ENCODE measurements around the gene HOXD10.
A peak's percentile ranks its signal among the peaks of the same experiment; 100 is the strongest.

Gene HOXD10

GRCh38 chr2:176107731-176108181 lies 8.8 kb upstream of the HOXD10 start:
- peak in 2 of 3 experiments; percentile 62 to 64 for DNase-seq

- peak in 1 of 3 experiments; percentile 38 for DNase-seq
These were observed 7.2 kb upstream of the HOXD10 start for GRCh38 chr2:176109192-176109901.

GRCh38 chr2:176109946-176110345 lies 6.6 kb upstream of the HOXD10 start:
- no peak for DNase-seq

DNA sequence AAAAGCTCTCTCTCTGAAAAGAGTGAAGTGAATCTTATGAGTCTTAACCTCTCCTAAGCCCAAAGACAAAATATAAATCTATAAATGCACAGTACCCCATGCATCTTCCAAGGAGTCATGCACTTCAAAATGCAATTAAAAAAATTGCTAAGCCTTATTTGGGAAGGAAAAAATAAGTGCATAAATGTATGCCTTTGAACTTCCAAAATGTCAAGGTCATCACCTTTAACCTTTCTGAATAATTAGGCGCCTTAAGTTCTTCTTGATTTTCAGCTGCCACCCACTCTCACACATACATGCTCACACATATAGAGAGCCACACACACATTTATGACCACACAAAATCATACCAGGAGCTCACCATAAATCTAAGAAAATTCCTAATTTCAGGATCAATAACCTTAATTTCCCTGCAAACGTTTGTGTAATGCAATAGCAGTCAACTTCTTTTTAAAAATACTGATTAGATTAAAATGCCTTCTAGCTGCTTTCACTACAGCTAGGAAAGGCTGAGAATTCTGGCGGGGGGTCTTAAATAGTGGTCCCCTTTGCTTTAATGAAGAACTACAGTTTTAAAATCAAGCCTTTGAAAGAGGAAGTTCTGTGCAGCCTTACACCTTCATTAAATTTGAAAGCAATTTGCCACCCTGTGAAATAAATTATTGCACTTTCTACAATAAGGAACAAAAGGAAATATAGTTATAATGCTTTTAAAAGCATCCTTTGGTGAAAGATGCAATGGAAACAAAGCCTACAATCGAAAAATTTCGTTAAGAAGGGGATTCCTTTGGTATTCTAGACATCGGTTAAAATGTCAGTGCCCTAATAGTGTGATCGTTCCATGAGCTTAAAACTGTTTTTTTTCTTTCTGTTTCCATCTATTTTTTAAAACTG lies 5.9 kb upstream of the HOXD10 start:
- no peak for DNase-seq

DNA sequence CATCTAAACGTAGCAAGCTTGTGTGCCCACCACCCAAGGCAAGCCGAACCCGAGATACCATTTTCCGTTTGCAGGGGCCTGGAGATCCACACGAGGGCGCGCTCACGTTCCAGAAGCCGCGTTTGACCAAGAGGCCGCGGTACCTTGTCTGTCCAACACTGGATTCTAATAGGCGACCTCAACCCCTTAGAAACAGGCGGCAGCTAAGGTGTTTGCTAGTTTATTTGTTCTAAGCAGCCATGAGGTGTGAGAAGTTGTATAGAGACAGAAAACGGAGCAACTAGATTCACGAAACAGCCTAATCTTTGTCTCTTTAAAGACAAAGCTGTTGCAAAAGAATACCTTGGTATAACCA lies 5.3 kb upstream of the HOXD10 start:
- peak in 1 of 3 experiments; percentile 15 for DNase-seq

GRCh38 chr2:176111846-176112374 lies 4.7 kb upstream of the HOXD10 start:
- DNase-seq: no peak

DNA sequence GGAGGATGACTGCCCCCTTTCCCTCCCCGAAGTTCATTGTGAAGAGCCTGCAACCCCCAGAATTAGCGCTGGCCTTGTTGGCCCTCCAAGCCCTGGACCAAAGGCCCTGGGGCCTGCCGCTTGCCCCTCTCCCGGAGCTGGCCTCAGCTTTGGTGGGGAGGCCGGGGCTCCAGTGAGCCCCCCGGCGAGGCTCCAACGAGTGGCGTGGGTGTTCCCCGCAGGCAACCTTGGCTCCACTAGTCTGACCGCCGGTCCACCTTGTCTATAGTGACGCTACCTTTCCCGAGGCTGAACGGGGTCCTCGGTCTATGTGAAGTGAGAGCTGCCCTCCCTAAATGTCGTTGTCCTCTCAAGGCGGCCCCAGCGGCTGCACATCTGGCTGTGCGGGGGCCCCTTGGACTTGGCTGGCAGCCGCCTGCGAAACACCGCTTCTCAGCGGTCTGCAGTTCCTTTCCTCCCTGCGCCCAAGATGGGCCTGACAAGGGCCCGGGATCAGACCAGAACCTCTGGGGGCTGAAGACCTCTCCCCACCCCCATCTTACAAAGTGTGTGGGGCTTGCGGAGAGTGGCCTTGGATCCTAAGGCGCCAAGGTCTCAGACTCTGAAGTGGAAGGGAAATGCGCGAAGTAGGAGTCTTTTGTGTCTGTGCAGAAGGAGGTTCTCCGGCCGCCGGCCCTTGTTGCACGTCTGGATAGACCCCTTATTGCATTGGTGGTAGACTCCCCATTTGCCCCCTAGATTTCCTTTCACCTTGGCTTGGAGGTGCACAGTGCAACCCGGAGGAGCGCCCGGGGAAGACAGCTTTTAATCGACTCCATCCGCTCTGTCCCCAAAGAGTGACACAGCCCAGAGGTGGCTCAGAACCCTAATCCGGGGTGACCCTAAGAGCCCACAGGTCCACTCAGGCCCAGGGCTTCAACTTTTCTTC lies 3.9 kb upstream of the HOXD10 start:
- no peak for DNase-seq

DNA sequence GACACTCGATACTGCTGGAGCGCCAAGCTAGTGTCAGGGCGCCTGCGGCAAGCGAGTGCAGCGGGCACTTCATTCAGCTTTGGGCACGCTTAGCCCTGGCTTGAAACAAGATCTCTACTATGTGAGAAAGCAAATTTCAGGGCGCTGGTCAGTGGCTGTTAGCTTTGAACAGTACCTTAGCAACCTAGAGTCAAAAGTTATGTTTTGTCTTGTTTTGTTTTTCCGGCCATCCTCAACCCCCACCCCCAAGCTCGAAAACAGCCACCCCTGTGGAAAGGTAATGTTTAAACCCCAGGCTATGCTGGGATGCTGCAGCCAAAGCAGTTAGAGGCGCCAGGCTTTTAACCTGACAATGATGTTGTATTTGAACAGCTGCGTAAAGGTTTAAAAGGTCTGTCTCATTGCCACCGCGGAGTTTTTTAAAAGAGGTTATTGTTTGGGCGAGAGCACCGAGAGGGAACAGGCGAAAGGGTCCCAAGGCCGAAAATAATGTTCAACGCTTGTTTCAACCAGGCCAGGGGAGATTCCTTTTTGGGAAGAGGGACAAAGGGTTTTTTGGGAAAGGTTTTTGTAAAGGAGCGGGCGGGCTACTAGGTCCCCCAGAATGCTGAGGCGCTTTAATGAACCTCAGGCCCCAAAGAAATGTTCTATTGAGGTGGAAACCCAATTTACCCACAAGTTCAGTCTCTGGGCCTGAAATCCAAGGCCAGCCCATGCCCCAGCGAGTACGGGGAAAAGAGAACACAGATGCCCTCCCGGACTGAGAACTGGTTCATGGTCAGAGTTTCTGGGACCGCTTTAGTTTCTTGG lies 2.3 kb upstream of the HOXD10 start:
- peak; percentile 31 to 97 (median 93) for DNase-seq

GRCh38 chr2:176114930-176115625 lies 1.5 kb upstream of the HOXD10 start:
- DNase-seq: no peak

GRCh38 chr2:176117162-176117822 lies 714 bp downstream of the HOXD10 start:
- DNase-seq: no peak

DNA sequence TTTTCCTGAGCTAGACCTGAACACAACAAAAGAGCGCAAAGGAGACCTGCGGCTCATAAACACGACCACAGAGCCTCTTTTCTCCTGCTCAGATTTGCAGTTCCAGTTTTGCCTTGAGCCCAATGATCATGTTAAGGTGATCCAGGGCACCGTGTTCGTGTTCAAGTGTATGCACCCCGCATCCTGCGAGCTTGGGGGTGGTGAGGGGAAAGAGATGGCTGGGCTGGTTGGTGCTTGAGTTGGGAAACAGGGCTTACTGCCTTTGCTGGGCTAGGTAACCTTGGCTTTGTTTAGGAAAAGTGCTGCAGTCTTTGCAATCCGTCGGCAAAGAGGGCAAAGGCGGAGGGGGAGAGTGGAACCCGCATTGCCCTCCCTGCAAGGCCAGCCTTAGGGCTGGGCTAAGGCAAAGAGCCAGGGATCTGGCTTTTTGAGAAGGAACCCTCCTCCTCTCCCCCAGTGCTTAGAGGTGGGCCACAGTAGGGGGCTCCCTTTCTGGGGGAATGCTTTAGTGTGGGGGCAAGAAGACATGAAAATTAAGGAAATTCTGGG lies 1.3 kb downstream of the HOXD10 start:
- no peak for DNase-seq

DNA sequence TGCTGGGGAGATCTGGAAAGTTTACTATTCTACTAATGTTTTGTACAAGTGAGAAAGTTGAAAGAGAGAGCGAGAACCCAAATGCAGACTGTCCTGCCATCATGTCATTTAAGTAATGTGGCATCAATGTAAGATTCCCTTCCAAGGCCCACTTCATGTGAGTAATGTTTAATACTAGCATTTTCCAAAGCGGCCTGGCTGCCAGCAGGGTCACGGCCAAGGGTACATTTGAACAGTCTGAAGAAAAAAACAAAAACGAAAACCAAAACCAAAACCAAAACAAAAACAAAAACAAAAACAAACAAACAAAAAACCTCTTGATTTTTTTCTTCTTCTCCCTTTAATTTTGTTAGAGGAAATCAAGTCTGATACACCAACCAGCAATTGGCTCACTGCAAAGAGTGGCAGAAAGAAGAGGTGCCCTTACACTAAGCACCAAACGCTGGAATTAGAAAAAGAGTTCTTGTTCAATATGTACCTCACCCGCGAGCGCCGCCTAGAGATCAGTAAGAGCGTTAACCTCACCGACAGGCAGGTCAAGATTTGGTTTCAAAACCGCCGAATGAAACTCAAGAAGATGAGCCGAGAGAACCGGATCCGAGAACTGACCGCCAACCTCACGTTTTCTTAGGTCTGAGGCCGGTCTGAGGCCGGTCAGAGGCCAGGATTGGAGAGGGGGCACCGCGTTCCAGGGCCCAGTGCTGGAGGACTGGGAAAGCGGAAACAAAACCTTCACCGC lies 2.2 kb downstream of the HOXD10 start:
- peak in 2 of 3 experiments; percentile 6 to 43 for DNase-seq

- no peak for DNase-seq
These were observed 4.0 kb downstream of the HOXD10 start for GRCh38 chr2:176120364-176121189.

DNA sequence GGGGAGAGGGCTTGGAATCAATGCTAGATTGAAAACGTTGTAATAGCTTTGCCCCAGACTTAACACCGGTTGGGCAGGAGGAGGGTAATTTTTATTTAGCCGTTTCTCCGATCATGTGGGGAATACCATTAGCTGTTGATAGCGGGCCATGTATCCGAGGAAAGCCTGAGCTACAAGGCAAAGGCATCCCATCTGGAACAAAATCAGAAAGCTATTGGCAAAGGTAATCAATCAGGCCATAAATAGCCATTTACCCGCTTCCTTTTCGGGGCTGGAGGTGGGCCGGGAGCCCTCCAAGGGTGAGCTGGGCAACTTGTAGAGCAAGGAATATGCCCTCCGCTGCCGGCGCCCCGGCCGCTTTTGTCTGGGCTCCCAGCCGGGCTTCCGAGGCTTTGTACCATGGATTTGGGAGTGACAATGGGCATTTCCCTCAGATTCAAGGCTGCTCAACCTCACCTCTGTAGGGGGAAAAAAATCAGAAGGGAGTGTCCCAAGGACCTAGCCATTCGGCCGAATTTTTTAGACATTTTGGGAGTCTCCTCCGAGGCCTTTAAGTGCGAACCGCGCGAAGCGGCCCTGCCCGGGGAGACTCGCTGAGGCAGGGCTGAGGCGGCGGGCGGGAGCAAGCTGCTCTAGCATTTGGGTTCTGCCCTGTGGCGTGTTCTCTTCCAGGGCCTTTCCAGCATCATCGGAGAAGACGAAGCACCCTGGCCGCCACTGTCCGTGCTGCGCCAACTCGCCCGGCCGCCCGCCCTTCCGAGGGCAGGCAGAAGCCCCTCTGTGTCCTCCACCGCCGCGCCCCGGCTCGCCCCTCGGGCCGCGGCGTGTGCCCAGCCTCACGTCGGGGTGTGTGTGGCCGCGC lies 4.8 kb downstream of the HOXD10 start:
- DNase-seq: no peak

GRCh38 chr2:176122052-176122682 lies 5.6 kb downstream of the HOXD10 start:
- DNase-seq: no peak

- no peak for DNase-seq
These were observed 6.3 kb downstream of the HOXD10 start, which contains the start of gene HOXD9 for GRCh38 chr2:176122683-176123410. Gene HOXD9 (plus strand): TSS chr2:176122719. CDS start chr2:176122769, 50 bp downstream.

All from NCI-H1417 (cell line).